ENCODE results near the gene EFNA1.
"Not testable (repeated sequence)": the region's sequence is repeated elsewhere in the genome, so short reads cannot be mapped to it uniquely, and the experiment has no call there.

EFNA1 gene

GRCh38 chr1:155160128-155160527 lies 32.5 kb downstream of the EFNA1 start:
- no peak for DNase-seq

DNA sequence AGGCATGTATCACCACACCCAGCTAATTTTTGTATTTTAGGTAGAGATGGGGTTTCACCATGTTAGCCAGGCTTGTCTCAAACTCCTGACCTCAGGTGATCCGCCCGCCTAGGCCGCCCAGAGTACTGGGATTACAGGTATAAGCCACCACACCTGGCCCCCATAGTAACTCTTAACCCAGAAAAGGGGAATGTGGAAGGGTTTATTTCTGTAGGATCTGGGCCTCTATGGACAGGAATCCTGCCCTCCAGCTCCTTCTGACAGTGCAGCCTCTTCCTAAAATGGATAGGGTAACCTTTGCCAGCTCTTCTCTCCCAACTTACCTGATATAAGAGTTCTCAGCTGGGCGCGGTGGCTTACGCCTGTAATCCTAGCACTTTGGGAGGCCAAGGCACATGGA lies 35.0 kb downstream of the EFNA1 start:
- DNase-seq, result not testable (repeated sequence)

DNA sequence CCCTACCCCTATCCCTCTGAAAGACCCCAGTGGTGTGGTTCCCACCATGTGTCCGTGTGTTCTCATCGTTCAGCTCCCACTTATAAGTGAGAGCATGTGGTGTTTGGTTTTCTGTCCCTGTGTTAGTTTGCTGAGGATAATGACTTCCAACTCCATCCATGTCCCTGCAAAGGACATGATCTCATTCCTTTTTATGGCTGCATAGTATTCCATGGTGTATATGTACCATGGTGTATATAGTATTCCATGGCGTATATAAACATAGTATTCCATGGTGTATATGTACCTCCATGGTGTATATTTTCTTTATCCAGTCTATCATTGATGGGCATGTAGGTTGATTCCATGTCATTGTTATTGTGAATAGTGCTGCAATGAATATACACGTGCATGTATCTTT lies 36.1 kb downstream of the EFNA1 start:
- not testable (repeated sequence) for DNase-seq

- DNase-seq, result not testable (repeated sequence)
Observed at GRCh38 chr1:155164625-155165024, 36.9 kb downstream of the EFNA1 start.

GRCh38 chr1:155166051-155166470 lies 38.4 kb downstream of the EFNA1 start:
- no peak for DNase-seq

GRCh38 chr1:155166471-155167165 lies 38.9 kb downstream of the EFNA1 start:
- DNase-seq, result no peak

GRCh38 chr1:155167166-155168104 lies 39.8 kb downstream of the EFNA1 start:
- peak; percentile 93 for DNase-seq

DNA sequence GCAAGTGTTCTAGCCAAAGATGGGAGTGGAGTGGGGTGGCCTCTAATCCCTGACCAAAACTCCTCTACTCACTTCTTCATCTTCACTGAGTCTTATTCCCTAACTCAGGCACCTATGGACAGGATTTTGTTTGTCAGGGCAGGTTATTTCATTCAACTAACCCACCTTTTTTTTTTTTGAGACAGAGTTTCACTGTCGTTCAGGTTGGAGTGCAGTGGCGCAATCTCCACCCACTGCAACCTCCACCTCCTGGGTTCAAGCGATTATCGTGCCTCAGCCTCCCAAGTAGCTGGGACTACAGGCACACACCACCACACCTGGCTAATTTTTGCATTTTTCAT lies 40.4 kb downstream of the EFNA1 start:
- not testable (repeated sequence) for DNase-seq

DNA sequence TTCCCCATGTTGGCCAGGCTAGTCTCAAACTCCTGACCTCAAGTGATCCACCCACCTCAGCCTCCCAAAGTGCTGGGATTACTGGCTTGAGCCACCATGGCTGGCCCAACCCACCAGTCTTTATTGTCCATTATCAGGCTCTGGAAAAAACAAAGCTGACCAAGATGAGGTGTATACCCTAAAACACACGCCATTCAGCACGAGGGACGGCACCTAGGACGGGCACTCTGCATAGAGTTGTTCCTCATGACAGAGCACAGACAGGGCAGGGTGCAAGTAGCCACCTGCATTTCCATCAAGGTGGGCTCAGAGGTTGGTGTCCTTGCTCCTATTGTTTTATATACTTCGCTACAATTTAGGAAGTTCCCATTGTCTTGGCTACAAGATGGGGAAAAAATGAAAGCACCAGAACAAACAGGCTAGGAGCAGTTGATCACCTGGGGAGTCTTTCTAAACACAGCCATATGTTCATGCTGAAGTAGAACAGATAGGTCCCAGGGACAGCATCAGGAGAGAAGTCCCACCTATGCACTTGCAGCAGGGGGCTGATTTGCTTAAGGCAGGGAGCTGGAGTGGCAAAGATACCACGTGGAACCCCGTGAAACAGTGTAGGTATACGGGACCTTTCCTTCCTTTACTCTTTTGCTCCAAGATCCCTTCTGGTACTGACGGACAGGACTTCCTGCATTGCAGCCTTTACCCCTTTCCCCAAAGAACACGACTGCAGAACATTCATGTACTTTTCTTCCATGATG lies 41.0 kb downstream of the EFNA1 start:
- no peak for DNase-seq

- DNase-seq, result no peak
Observed at GRCh38 chr1:155169541-155169940, 41.9 kb downstream of the EFNA1 start.

GRCh38 chr1:155170101-155170785 lies 42.6 kb downstream of the EFNA1 start:
- DNase-seq, result no peak

DNA sequence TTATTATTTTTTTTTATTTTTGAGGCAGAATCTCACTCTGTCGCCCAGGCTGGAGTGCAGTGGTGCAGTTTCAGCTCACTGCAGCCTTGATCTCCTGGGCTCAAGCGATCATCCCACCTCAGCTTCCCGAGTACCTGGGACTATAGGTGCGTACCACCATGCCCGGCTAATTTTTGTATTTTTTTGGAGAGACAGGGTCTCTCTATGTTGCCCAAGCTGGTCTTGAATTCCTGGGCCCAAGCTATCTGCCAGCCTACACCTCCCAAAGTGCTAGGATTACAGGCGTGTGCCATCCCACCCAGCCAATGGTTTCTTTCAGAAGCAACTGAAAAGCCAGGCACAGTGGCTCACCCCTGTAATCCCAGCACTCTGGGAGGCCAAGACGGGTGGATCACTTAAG lies 43.1 kb downstream of the EFNA1 start:
- no peak for DNase-seq

- DNase-seq, result no peak
Observed at GRCh38 chr1:155171836-155172731, 44.4 kb downstream of the EFNA1 start.

- DNase-seq, result peak; percentile 97
Observed at GRCh38 chr1:155172732-155173477, 45.2 kb downstream of the EFNA1 start, which contains the start of gene KRTCAP2. Gene KRTCAP2 (minus strand): TSS chr1:155173304. CDS start chr1:155173224, 80 bp downstream.

DNA sequence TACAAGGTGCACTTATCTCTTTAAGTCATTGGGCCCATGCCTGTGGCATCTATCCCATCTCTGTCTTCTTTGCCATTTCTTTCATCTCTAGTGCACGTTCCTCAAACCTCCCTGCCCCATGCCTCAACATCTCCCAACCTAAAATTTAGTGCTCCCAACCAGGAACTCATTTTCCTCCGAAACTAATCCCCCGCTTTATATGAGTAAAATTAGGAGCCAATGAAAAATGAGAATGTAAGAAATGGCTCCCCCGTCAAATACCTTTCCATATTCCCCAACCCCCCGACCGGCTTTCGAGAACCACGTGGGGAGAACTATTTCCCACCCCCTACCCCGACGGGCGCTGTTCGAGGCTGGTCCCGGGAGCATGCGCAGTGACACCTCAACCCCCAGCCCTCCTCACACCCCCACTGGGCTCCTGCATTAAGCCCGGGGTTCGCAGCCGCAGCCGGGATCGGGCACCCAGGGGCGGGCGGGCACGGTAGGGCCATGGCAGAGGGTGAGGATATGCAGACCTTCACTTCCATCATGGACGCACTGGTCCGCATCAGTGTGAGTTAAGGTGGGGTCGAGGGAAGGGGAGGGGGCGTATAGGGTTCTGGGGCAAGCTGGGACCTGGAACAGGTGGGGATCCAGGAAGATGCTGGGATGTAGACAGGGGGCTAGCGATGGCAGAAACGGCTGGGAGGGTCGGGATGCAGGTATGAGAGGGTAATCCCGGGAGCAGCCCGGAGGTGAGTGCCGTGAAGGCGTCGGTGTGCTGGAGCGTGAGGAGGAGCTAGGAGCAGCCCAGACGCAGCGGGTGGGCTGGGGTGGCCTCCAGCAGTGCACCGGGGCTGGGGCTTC lies 46.0 kb downstream of the EFNA1 start, which contains the start of gene TRIM46:
TRIM46 (plus strand) TSS at position 372 of the 846 bp plus-strand sequence; CDS start at position 490, 118 bp downstream.
- DNase-seq, result no peak

DNA sequence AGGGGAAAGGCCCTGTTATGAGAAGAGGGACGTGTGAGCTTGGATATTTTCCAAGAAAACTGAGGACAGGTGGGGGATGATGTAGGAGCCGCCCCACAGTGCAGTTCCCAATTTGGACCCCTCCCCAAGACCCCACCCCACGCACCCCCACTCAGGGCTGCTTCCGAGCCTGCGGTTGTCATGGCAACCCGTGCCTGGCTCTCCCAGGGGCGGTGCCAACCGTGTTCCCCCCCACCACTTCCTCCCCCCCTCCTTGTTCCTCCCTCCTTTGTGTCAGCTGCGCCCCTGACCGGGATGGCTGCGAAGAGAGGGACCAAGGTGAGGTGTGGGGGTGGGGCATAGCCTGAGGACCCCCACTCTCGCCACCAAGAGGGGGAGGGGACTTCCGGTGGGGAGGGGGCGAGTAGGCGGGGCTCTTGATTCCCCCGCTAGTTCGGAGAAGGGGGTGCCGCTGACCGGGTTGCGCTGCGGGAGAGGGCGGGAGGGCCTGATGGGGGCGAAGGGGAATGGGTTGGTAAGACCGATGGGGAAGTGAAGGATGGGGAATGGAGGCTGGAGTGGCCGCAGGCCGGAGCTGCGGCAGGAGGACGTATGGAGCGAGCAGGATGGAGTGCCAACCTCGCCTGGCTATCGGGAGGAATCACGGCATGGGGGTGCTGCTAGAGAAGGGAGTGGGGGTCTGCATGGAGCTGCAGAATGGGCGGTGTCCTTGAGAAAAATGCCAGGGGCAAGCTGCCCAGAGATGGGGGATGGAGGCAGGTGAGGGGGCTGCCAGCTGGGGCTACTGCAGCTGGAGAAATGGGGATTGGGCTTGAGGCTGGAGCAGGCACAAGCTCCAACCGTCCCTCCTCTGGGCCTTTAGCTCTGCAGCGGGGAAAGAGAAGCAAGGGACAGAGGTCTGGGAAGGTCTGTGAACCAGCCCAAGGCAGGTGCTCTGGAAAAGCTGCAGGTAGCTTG lies 46.9 kb downstream of the EFNA1 start:
- no peak for DNase-seq

- DNase-seq, result no peak
Observed at GRCh38 chr1:155175281-155175926, 47.7 kb downstream of the EFNA1 start.

- DNase-seq, result no peak
Observed at GRCh38 chr1:155175927-155176371, 48.3 kb downstream of the EFNA1 start.
